Activated T-cell treated with anti-CD3 and anti-CD28 coated beads, Interleukin-2, amount 50 U/mL, for 1 hour (primary cell): Measurements from ENCODE around the gene KCNQ2.

Source experiments
- DNase-seq: peaks from one replicate; pipeline ENCODE4 v3.0.0-alpha.2; 2020

Gene KCNQ2

DNA sequence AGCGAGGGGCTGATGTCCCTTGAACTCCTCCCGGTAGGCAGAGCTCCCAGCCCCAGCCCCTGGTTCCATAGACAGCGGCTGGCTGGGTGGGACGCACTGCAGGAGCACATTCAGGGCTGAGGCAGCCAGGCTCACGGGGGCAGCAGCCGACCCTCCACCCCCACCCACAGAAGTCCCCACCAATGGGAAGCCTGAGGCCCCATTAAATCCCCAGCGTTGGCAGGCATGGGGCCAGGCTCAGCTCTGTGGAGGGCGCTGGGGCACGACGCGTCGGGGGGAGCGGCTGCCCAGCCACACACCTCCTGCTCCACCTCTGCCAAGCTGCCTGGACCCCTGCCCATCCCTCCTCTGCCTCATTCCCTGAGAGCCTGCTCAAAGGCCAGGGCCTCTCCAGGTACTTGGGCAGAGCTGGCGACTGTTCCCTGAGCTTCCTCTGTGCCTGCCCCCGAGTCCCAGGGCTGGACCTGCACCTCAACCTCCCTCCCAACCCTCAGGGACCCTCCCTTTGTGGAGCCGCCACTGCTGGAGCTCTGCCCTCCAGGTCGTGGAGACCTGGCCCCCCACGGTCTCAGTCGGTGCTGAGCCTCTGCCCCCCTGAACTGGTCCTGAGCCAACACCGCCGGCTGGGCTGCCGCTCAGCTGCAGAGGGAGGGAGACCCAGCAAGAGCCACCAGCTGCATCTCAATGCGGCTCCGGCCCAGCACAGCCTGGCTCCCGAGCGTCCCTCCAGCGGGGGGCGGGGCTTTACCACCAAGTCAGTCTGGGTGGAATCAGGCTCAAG is 120.5 kb downstream of the KCNQ2 start:
- DNase-seq, result no peak

DNA sequence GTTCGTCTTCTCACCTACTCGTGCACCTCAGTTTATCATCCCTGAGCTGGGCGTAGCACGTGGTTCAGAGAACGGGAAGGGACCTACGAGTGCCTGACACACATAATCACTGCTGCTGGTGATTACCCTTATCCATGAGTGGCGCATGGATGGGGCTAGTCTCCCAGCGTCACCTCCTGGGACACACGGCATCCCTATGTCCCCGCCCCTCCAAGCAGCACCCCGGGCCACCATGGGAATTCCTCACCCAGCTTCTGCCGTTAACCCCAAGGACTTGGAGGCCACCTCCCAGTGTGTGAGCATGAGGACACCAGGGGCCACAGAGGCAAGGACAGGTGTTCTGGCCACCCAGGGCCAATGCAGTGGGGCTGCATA is 121.1 kb downstream of the KCNQ2 start:
- no peak for DNase-seq

DNA sequence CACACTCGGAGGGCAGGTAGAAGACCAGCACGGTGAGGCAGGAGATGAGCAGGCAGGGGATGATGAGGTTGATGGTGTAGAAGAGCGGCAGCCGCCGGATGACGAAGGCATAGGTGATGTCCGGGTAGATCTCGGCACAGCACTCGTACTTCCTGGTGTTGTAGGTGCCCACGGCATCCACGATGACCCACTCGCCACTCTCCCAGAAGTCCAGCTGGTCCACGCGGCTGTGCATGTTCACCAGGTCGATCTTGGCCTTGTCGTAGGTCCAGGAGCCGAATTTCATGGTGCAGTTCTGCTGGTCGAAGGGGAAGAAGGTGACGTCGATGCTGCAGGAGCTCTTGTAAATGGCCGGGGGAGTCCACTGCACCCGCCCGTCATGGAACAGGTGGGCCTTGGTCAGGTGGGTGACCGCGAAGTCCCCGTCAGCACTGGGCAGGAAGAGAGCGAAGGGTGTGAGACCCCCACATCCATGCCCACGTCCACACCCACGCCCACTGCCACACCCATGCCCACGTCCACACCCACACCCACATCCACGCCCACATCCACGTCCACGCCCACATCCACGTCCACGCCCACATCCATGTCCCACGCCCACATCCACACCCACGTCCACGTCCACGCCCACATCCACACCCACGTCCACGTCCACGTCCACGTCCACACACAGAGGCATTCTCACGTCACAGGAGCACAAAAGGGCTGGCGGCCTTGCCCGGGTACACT is 121.7 kb downstream of the KCNQ2 start:
- DNase-seq, result no peak
